ENCODE data around the gene ZNF483.

GRCh38 chr9:111502506-111502905 lies 22.5 kb upstream of the ZNF483 start:
- TF ChIP-seq CTCF (IDR thresholded peaks at IDR 0.05) (no peak), POLR2A (IDR thresholded peaks at IDR 0.05) (no peak)

Data from body of pancreas (tissue), 4 donors.